GM23338 (cell line): ENCODE data around the gene SLF2. TPM values are rescaled to one million over a fixed set of nuclear protein-coding genes. Genes with fewer than 3 reads are reported as not detected.

Experiments used
- ATAC-seq: fragments of 200-7000 bp; cut with Tn5 transposase; 3 replicates; pipeline ENCODE4 v1.9.1; 2020
- DNase-seq: peaks from one replicate; pipeline ENCODE4 v3.0.0-alpha.2; 2015; ENCODE audit warnings: low spot score
- H2AFZ ChIP-seq: fragments of 200-600 bp; sonication (generic); 2 replicates; pipeline ENCODE4 v1.8.0; 2016; ENCODE audit warnings: antibody characterized with exemption, mild to moderate bottlenecking, moderate library complexity
- H3F3A ChIP-seq: fragments of 200-600 bp; sonication (generic); replicated peaks from 2 replicates; pipeline ENCODE4 v1.8.0; 2017; ENCODE audit warnings: antibody characterized with exemption, mixed run types, low read depth
- H3K27ac ChIP-seq: fragments of 200-600 bp; sonication (generic); 2 replicates; pipeline ENCODE4 v1.6.1; 2016; ENCODE audit warnings: low read depth
- H3K27me3 ChIP-seq: fragments of 200-600 bp; sonication (generic); 2 replicates; pipeline ENCODE4 v1.8.0; 2016; ENCODE audit warnings: mild to moderate bottlenecking, mixed run types, moderate library complexity; ENCODE audit not compliant: insufficient read depth
- H3K36me3 ChIP-seq: fragments of 200-600 bp; sonication (generic); 2 replicates; pipeline ENCODE4 v1.8.0; 2016; ENCODE audit warnings: mild to moderate bottlenecking; ENCODE audit not compliant: insufficient read depth
- H3K4me1 ChIP-seq: fragments of 200-600 bp; sonication (generic); 2 replicates; pipeline ENCODE4 v1.8.0; 2016; ENCODE audit warnings: mild to moderate bottlenecking, moderate library complexity; ENCODE audit not compliant: insufficient read depth
- H3K4me2 ChIP-seq: fragments of 200-600 bp; sonication (generic); 2 replicates; pipeline ENCODE4 v1.7.1; 2017; ENCODE audit warnings: mixed run types
- H3K4me3 ChIP-seq: fragments of 200-600 bp; sonication (generic); 2 replicates; pipeline ENCODE4 v1.6.1; 2016; ENCODE audit warnings: mixed run types
- H3K79me2 ChIP-seq: fragments of 200-600 bp; sonication (generic); replicated peaks from 2 replicates; pipeline ENCODE4 v1.8.0; 2017; ENCODE audit warnings: mild to moderate bottlenecking; ENCODE audit not compliant: insufficient read depth
- H3K9me2 ChIP-seq: fragments of 200-600 bp; sonication (generic); 2 replicates; pipeline ENCODE4 v1.8.0; 2017; ENCODE audit not compliant: insufficient read depth
- H4K20me1 ChIP-seq: fragments of 200-600 bp; sonication (generic); replicated peaks from 2 replicates; pipeline ENCODE4 v1.8.0; 2017; ENCODE audit warnings: mild to moderate bottlenecking; ENCODE audit not compliant: insufficient read depth
- H3K27ac Mint-ChIP-seq: 2 replicates; pipeline ENCODE4 v1.8.0; 2020; ENCODE audit warnings: inconsistent platforms, mild to moderate bottlenecking, moderate library complexity, mixed read lengths
- H3K27me3 Mint-ChIP-seq: 3 replicates; pipeline ENCODE4 v1.8.0; 2022; ENCODE audit warnings: low read depth, mild to moderate bottlenecking, moderate library complexity, mixed read lengths, inconsistent platforms; ENCODE audit not compliant: insufficient read depth, poor library complexity
- H3K36me3 Mint-ChIP-seq: 3 replicates; pipeline ENCODE4 v1.8.0; 2021; ENCODE audit warnings: low read depth, mild to moderate bottlenecking, inconsistent platforms, moderate library complexity, mixed read lengths
- H3K4me1 Mint-ChIP-seq: 3 replicates; pipeline ENCODE4 v1.8.0; 2020; ENCODE audit warnings: mild to moderate bottlenecking, inconsistent platforms, mixed read lengths
- H3K4me3 Mint-ChIP-seq: 3 replicates; pipeline ENCODE4 v1.8.0; 2021; ENCODE audit warnings: moderate library complexity, mild to moderate bottlenecking, inconsistent platforms, mixed read lengths
- H3K9me3 Mint-ChIP-seq: 3 replicates; pipeline ENCODE4 v1.8.0; 2020; ENCODE audit warnings: moderate library complexity, mild to moderate bottlenecking, inconsistent platforms, mixed read lengths
- CREB1 ChIP-seq: fragments of 250-450 bp; sonication (Bioruptor Pico); IDR thresholded peaks from 2 replicates; pipeline ENCODE4 v1.5.0; 2020; ENCODE audit warnings: low read depth, mild to moderate bottlenecking, moderate library complexity
- CTCF ChIP-seq, 2 experiments: fragments of 200-600 bp in 1 of 2; sonication (generic) in 1 of 2; conservative IDR thresholded peaks; 2 replicates each; pipeline versions ENCODE4 v1.5.1 to v1.6.1; 2016 to 2017; ENCODE audit warnings: antibody characterized with exemption in 2 of 2, low read depth in 2 of 2, mild to moderate bottlenecking in 2 of 2, moderate library complexity in 1 of 2
- ETS1 ChIP-seq: IDR thresholded peaks from 2 replicates; pipeline ENCODE4 v1.6.1; 2016; ENCODE audit warnings: antibody characterized with exemption
- EZH2 ChIP-seq: fragments of 200-600 bp; sonication (generic); IDR thresholded peaks from one replicate; pipeline ENCODE4 v1.8.0; 2017; ENCODE audit warnings: antibody characterized with exemption, mild to moderate bottlenecking, low read depth; ENCODE audit not compliant: unreplicated experiment
- EZH2phosphoT487 ChIP-seq: fragments of 200-600 bp; sonication (generic); IDR thresholded peaks from one replicate; pipeline ENCODE4 v1.8.1; 2018; ENCODE audit warnings: antibody characterized with exemption; ENCODE audit not compliant: unreplicated experiment
- JUNB ChIP-seq: IDR thresholded peaks from one replicate; pipeline ENCODE4 v1.6.1; 2016; ENCODE audit warnings: antibody characterized with exemption; ENCODE audit not compliant: unreplicated experiment
- NANOG ChIP-seq: IDR thresholded peaks from 2 replicates; pipeline ENCODE4 v1.6.1; 2016; ENCODE audit warnings: antibody characterized with exemption, borderline replicate concordance
- POLR2AphosphoS5 ChIP-seq: IDR thresholded peaks from 2 replicates; pipeline ENCODE4 v1.6.1; 2016; ENCODE audit warnings: antibody characterized with exemption, low read depth
- REST ChIP-seq: IDR thresholded peaks from one replicate; pipeline ENCODE4 v1.6.1; 2018; ENCODE audit warnings: antibody characterized with exemption; ENCODE audit not compliant: unreplicated experiment
- STAT1 ChIP-seq: IDR thresholded peaks from one replicate; pipeline ENCODE4 v1.6.1; 2016; ENCODE audit warnings: antibody characterized with exemption; ENCODE audit not compliant: unreplicated experiment
- ZNF114 ChIP-seq: fragments of 250-450 bp; sonication (Bioruptor Pico); IDR thresholded peaks from 2 replicates; pipeline ENCODE4 v1.5.0; 2020; ENCODE audit warnings: mild to moderate bottlenecking, moderate library complexity
- ZNF331 ChIP-seq: fragments of 250-450 bp; sonication (Bioruptor Pico); IDR thresholded peaks from 2 replicates; pipeline ENCODE4 v1.5.0; 2020; ENCODE audit warnings: low read depth, mild to moderate bottlenecking, moderate library complexity
- ZNF462 ChIP-seq: fragments of 250-450 bp; sonication (Bioruptor Pico); IDR thresholded peaks from 2 replicates; pipeline ENCODE4 v1.5.0; 2020; ENCODE audit warnings: mild to moderate bottlenecking, moderate library complexity
- polyA plus RNA-seq: library from polyadenylated mRNA; unstranded; fragments of >200 nt; fragmentation: Nextera tagmentation; extraction: Ambion mirVana; gene quantifications from 2 replicates; pipeline ENCODE4 v1.2.1, GENCODE V29; 2016
- total RNA-seq: library from RNA; depleted of rRNA; stranded (reverse); fragments of >200 nt; shearing (Covaris generic); gene quantifications from 2 replicates; pipeline ENCODE4 v1.2.3, GENCODE V29; 2014

SLF2 gene
- total and polyA plus RNA-seq, 2 experiments from 2014 or later = 13.6 to 22.1 TPM

GRCh38 chr10:100909501-100910263 lies 3.1 kb upstream of the SLF2 start (continued):
- TF ChIP-seq REST (no peak), NANOG (no peak), POLR2AphosphoS5 (no peak), ZNF331 (CRISPR knock-in tag) (no peak), EZH2phosphoT487 (no peak), STAT1 (no peak), CREB1 (CRISPR knock-in tag) (no peak), EZH2 (no peak), CTCF (conservative IDR thresholded peaks at IDR 0.05; ENCODE audit: low read depth in 2 of 2) (no peak), ZNF114 (CRISPR knock-in tag) (no peak), ETS1 (no peak), JUNB (no peak)

- H3K4me2 ChIP-seq = peak overlapping the region; percentile 83; the same call in 1 of the 2 replicates
- DNase-seq = no peak
- H3K27me3 ChIP-seq = no peaks in the 10 kb centered on the region; the same call in 1 of the 2 replicates
- no peaks in the 10 kb centered on the region for H3K36me3 ChIP-seq
- Mint-ChIP-seq H3K27ac (no peak overlapping the region), H3K9me3 (no peaks in the 10 kb centered on the region), H3K4me3 (no peak overlapping the region), H3K36me3 (peaks cover 2% of the 10 kb centered on the region; the same call in 1 of the 3 replicates), H3K27me3 (peaks cover 10% of the 10 kb centered on the region), H3K4me1 (peaks cover 22% of the 10 kb centered on the region)
- no peaks in the 10 kb centered on the region for H3K9me2 ChIP-seq
- H3K4me1 ChIP-seq = peaks cover 28% of the 10 kb centered on the region
- H4K20me1 ChIP-seq = peaks cover 13% of the 10 kb centered on the region
- peaks cover 26% of the 10 kb centered on the region for H3K79me2 ChIP-seq
- no peak overlapping the region for H3K27ac ChIP-seq
- no peaks in the 10 kb centered on the region for H3F3A ChIP-seq
- peak overlapping the region; percentile 94; the same call in 1 of the 2 replicates for H3K4me3 ChIP-seq
- no peak for ATAC-seq
- no peak overlapping the region for H2AFZ ChIP-seq
- TF ChIP-seq CREB1 (CRISPR knock-in tag) (no peak), JUNB (no peak), ZNF462 (CRISPR knock-in tag) (no peak), ZNF114 (CRISPR knock-in tag) (no peak)
These were observed 1.3 kb upstream of the SLF2 start for GRCh38 chr10:100911472-100911871.
